GM12865 (cell line): Measurements from ENCODE around the gene RASD2.

ENCODE experiments used
- DNase-seq: peaks from one replicate; pipeline ENCODE4 v3.0.0; 2010; ENCODE audit warnings: low read depth
- H3K4me3 ChIP-seq: 2 replicates; pipeline ENCODE4 v1.5.1; 2011; ENCODE audit warnings: mild to moderate bottlenecking, low read depth, low read length, control low read depth
- TF ChIP-seq, protein P1 (sequence below): IDR thresholded peaks from 2 replicates; pipeline ENCODE4 v1.5.1; 2011; ENCODE audit warnings: low read length, control low read depth, low read depth, inconsistent platforms; ENCODE audit not compliant: insufficient read depth; ENCODE audit errors: missing control alignments

RASD2 gene

DNA sequence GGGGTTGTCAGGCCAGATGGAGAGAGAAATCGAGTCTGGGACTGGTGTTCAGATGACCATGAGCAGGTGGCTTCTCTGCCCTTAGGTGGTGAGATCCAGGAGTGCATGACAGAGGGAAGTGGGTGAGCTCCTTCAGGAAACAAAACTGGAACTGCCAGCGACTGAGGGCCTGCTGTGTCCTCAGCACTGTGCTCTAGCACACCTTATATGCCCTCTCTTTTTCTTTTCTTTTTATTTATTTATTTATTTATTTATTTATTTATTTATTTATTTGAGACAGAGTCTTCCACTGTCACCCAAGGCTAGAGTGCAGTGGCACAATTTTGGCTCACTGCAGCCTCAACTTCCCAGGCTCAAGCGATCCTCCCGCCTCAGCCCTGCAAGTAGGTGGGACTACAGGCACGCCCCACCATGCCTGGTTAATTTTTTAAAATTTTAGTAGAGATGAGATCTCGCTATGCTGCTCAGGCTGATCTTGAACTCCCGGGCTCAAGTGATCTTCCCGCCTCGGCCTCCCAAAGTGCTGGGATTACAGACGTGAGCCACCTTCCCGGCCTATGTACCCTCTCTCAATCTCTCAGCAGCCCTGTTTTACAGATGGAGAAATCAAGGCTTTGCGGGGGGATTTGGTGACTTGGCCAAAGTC, 14.8 kb upstream of the RASD2 start:
- no peak for DNase-seq
- H3K4me3 ChIP-seq: no peak overlapping the region
- TF ChIP-seq, protein P1, sequence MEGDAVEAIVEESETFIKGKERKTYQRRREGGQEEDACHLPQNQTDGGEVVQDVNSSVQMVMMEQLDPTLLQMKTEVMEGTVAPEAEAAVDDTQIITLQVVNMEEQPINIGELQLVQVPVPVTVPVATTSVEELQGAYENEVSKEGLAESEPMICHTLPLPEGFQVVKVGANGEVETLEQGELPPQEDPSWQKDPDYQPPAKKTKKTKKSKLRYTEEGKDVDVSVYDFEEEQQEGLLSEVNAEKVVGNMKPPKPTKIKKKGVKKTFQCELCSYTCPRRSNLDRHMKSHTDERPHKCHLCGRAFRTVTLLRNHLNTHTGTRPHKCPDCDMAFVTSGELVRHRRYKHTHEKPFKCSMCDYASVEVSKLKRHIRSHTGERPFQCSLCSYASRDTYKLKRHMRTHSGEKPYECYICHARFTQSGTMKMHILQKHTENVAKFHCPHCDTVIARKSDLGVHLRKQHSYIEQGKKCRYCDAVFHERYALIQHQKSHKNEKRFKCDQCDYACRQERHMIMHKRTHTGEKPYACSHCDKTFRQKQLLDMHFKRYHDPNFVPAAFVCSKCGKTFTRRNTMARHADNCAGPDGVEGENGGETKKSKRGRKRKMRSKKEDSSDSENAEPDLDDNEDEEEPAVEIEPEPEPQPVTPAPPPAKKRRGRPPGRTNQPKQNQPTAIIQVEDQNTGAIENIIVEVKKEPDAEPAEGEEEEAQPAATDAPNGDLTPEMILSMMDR: no peak

DNA sequence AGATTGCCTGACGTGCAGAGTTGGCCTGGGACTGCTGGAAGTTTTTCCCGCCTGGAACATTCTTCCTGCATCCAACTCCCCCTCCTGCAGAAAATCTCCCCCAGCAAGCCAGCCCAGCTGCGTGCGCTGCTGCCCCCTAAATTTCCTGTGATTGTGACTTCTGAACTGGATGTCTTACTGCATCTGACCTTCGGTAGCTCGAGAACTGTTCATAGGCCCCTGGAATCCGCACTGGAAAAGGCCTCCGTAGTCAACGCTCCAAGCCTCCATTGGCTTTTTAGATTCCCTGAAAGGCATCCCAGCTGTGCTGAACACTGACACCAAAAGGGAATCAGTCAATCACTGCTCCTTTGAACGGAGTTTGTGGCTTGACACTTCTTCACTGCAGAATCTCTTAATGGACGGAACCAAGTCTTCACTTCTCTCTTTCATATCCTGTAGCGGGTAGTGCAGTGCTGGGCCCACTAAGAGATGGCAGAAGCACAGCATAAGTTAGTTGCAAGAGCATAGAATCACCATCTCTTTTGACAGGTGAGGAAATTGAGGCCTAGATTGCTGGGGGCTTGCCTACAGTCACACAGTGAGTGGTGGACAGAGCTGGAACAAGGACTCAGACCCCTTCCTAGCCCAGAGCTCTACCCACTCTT, 14.2 kb upstream of the RASD2 start:
- DNase-seq: no peak
- H3K4me3 ChIP-seq: no peak overlapping the region
- TF ChIP-seq, protein P1: no peak

DNA sequence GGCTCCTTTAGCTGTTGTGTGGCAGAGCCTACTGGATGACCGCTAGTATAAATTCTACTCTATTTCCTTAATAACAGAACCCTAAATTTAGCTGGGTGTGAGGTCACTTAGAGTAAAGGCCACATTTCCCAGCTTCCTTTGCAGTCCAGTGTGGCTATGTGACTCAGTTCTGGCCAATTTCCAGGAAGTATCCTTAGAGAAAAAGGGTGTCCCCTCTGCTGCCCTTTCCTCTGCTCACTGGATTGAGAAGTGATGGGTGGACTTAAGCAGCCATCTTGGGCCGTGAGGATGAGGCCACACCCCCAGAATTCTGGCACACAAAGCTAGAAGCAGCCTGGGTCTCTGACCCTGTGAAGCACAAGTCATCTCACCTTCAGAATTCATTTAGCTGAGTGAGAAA, 11.7 kb upstream of the RASD2 start:
- TF ChIP-seq, protein P1: no peak
- no peak for DNase-seq
- H3K4me3 ChIP-seq: no peak overlapping the region

- TF ChIP-seq, protein P1: no peak
- no peak overlapping the region for H3K4me3 ChIP-seq
- no peak for DNase-seq
Observed at GRCh38 chr22:35530700-35531099, 9.9 kb upstream of the RASD2 start.

GRCh38 chr22:35531202-35531601, 9.4 kb upstream of the RASD2 start:
- DNase-seq: no peak
- no peak overlapping the region for H3K4me3 ChIP-seq
- TF ChIP-seq, protein P1: no peak

DNA sequence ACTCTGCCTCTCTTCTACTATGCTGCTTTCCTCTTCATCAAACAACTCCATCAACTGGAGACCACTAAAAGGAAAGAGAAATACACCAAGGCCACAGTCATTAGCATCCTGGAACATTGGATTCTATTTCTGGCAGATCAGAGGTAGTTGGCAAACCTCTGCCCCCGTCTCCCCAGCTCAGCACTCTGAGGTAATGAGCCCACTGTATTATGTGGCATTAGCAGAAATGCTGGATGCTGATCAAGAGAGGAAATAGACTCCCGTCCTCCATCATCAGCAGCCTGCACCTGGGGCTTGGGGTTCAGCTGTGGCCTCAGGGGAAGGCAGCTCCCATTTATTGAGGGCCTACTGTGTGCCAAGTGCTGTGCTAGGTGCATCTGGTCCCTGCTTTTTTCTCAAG, 9.0 kb upstream of the RASD2 start:
- TF ChIP-seq, protein P1: no peak
- no peak for DNase-seq
- H3K4me3 ChIP-seq: no peak overlapping the region
